GM12873 (cell line): ENCODE data around the gene DIPK1B.

Experiments used
- TF ChIP-seq, protein P1 (sequence below): IDR thresholded peaks from 2 replicates; pipeline ENCODE4 v1.5.1; 2012; ENCODE audit warnings: low read depth, mild to moderate bottlenecking, moderate library complexity, low read length, control low read depth; ENCODE audit not compliant: insufficient read depth; ENCODE audit errors: missing control alignments

Gene DIPK1B

GRCh38 chr9:136711751-136712689 lies at the start of gene DIPK1B:
Gene DIPK1B, plus strand, starts transcription at chr9:136712572. Its CDS starts 94 bp downstream, at chr9:136712666.
- TF ChIP-seq, protein P1, sequence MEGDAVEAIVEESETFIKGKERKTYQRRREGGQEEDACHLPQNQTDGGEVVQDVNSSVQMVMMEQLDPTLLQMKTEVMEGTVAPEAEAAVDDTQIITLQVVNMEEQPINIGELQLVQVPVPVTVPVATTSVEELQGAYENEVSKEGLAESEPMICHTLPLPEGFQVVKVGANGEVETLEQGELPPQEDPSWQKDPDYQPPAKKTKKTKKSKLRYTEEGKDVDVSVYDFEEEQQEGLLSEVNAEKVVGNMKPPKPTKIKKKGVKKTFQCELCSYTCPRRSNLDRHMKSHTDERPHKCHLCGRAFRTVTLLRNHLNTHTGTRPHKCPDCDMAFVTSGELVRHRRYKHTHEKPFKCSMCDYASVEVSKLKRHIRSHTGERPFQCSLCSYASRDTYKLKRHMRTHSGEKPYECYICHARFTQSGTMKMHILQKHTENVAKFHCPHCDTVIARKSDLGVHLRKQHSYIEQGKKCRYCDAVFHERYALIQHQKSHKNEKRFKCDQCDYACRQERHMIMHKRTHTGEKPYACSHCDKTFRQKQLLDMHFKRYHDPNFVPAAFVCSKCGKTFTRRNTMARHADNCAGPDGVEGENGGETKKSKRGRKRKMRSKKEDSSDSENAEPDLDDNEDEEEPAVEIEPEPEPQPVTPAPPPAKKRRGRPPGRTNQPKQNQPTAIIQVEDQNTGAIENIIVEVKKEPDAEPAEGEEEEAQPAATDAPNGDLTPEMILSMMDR = no peak

DNA sequence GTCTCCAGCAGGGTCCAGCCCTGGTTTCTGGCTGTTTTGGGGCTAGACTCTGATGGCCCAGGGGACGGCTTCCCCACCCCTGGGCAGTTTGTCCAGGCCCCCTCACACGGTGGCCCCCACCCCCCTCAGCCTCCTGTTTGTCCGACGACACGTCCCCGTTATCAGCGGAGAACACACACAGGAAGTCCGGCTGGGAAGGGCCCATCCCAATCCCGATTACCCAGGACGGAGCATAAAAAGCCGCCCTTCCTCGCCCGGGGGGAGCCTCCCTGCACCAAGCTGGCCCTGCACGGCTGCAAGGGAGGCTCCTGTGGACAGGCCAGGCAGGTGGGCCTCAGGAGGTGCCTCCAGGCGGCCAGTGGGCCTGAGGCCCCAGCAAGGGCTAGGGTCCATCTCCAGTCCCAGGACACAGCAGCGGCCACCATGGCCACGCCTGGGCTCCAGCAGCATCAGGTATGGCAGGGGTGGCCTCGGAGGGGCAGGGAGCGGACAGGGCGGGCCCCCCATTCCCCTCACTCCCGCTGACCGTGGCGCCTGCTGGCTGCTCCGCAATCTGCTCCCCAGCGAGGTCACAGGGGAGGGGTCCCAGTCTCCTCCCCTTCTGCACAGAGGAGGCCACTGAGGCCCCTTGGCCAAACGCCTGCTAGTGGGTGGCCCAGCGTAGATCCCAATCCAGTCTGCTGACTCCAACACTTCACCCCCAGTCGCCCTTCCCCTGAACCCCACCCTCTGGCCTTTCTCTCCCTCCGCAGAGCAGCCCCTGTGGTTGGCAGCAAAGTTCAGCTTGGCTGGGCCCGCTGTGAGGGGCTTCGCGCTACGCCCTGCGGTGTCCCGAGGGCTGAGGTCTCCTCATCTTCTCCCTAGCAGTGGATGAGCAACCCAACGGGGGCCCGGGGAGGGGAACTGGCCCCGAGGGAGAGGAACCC lies 49.5 kb upstream of the DIPK1B start, which contains the start of gene EGFL7:
Gene EGFL7, plus strand, starts transcription at position 261 of the 926 bp plus-strand sequence. CDS start 5,367 bp downstream, outside the sequence.
- TF ChIP-seq, protein P1 = no peak

DNA sequence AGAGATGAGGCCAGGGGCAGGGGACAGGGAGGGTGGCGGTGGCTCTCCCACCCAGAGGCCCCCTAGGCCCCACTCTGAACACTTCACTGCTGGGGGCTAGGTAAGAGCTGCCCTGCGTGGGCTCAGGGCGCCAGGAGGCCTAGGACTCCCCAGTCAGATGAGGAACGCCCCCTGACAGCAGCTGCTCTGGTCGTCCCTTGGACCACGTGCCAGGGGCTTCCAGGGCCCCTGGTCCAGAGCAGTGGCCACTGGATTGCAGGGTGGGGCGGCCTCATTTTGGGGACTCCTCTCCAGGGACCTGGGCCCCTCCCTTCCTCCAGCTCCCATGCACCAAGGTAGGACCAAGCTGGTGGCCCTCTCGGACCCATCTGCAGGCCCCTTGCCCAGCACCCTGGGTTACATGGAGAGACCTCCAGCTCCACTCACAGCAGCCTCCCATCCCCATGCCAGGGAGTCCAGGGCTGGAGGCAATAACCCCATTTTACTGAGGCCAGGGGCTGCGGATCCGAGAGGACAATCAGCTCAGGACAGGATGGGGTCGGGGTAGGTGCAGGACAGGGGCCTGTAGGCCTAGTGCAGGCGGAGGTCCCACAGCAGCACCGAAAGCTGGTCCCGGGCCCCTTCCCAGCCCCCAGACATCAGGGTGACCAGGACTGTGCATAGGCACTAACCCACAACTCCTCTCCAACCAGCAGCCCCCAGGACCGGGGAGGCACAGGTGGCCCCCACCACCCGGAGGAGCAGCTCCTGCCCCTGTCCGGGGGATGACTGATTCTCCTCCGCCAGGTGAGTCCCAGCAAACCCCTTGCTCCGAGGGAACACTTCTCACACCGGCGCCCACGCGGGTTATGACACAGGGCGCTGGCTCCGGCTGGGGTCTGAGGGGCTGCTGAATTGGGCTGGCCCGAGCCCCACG lies 48.1 kb upstream of the DIPK1B start:
- TF ChIP-seq, protein P1 = no peak

GRCh38 chr9:136665111-136665703 lies 47.2 kb upstream of the DIPK1B start:
- TF ChIP-seq, protein P1 = peak; percentile 17

- TF ChIP-seq, protein P1 = no peak
These were observed 46.5 kb upstream of the DIPK1B start for GRCh38 chr9:136665704-136666371.
